Measurements from ENCODE around the gene GRIN3A. TPM values are rescaled to one million over a fixed set of nuclear protein-coding genes. Genes with fewer than 3 reads are reported as not detected.

The GRIN3A gene
- total RNA-seq, 2 donors from 2014 or later: not detected

- no peaks in the 10 kb centered on the region for H3K9me3 Mint-ChIP-seq
- DNase-seq: no peak
- no peaks in the 10 kb centered on the region for H3K36me3 Mint-ChIP-seq (ENCODE audit: low read depth)
- peaks cover 2% of the 10 kb centered on the region for H3K4me1 Mint-ChIP-seq
- 62 to 85% methylated on average over 2 to 4 of the region's 4 CpGs for WGBS, 2 experiments (ENCODE audit: insufficient coverage in 1 of 2, insufficient read length in 1 of 2)
- no peak for TF ChIP-seq CTCF (conservative IDR thresholded peaks at IDR 0.05)
- Histone ChIP-seq H3K9ac (ENCODE audit: extremely low read depth, low read length, poor library complexity, severe bottlenecking) (no peak overlapping the region), H3K27me3 (ENCODE audit: control insufficient read depth, insufficient read depth, low read length, poor library complexity, severe bottlenecking) (no peaks in the 10 kb centered on the region), H3K36me3 (ENCODE audit: control insufficient read depth, insufficient read depth, low read length) (no peaks in the 10 kb centered on the region), H3K4me1 (ENCODE audit: control insufficient read depth, insufficient read depth, low read length) (no peaks in the 10 kb centered on the region), H3K27ac (ENCODE audit: low read depth, low read length) (no peak overlapping the region), H3K4me3 (ENCODE audit: low read length) (no peak overlapping the region), H3K9me3 (ENCODE audit: control insufficient read depth, low read length) (no peaks in the 10 kb centered on the region)
- no peaks in the 10 kb centered on the region for H3K27me3 Mint-ChIP-seq (ENCODE audit: insufficient read depth)
- no peak overlapping the region for H3K27ac Mint-ChIP-seq
- no peak overlapping the region for H3K4me3 Mint-ChIP-seq
These were observed 103.6 kb downstream of the GRIN3A start for GRCh38 chr9:101634741-101635409.

- H3K36me3 Mint-ChIP-seq (ENCODE audit: low read depth): no peaks in the 10 kb centered on the region
- no peaks in the 10 kb centered on the region for H3K36me3 ChIP-seq (ENCODE audit: control insufficient read depth, insufficient read depth, low read length)
- no peak overlapping the region for H3K4me3 ChIP-seq (ENCODE audit: low read length)
- peaks cover 2% of the 10 kb centered on the region for H3K4me1 Mint-ChIP-seq
- no peaks in the 10 kb centered on the region for H3K4me1 ChIP-seq (ENCODE audit: control insufficient read depth, insufficient read depth, low read length)
- no peaks in the 10 kb centered on the region for H3K27me3 ChIP-seq (ENCODE audit: control insufficient read depth, insufficient read depth, low read length, poor library complexity, severe bottlenecking)
- no peak for DNase-seq
- 90% methylated on average over 1 of the region's 1 CpG; no CpG with 5 or more reads in 1 of the 2 experiments for WGBS, 2 experiments (ENCODE audit: insufficient coverage in 1 of 2, insufficient read length in 1 of 2)
- H3K9me3 Mint-ChIP-seq: no peaks in the 10 kb centered on the region
- H3K9me3 ChIP-seq (ENCODE audit: control insufficient read depth, low read length): no peaks in the 10 kb centered on the region
- TF ChIP-seq CTCF (conservative IDR thresholded peaks at IDR 0.05): no peak
- no peak overlapping the region for H3K9ac ChIP-seq (ENCODE audit: extremely low read depth, low read length, poor library complexity, severe bottlenecking)
- H3K27me3 Mint-ChIP-seq (ENCODE audit: insufficient read depth): no peaks in the 10 kb centered on the region
- H3K27ac ChIP-seq (ENCODE audit: low read depth, low read length): no peak overlapping the region
- H3K4me3 Mint-ChIP-seq: no peak overlapping the region
- no peak overlapping the region for H3K27ac Mint-ChIP-seq
These were observed 105.8 kb downstream of the GRIN3A start for GRCh38 chr9:101632611-101633010.

GRCh38 chr9:101631892-101632291 is 106.6 kb downstream of the GRIN3A start:
- Histone ChIP-seq H3K9me3 (ENCODE audit: control insufficient read depth, low read length) (no peaks in the 10 kb centered on the region), H3K9ac (ENCODE audit: extremely low read depth, low read length, poor library complexity, severe bottlenecking) (no peak overlapping the region), H3K4me1 (ENCODE audit: control insufficient read depth, insufficient read depth, low read length) (no peaks in the 10 kb centered on the region), H3K36me3 (ENCODE audit: control insufficient read depth, insufficient read depth, low read length) (no peaks in the 10 kb centered on the region), H3K4me3 (ENCODE audit: low read length) (no peak overlapping the region), H3K27ac (ENCODE audit: low read depth, low read length) (no peak overlapping the region), H3K27me3 (ENCODE audit: control insufficient read depth, insufficient read depth, low read length, poor library complexity, severe bottlenecking) (no peaks in the 10 kb centered on the region)
- H3K4me1 Mint-ChIP-seq: peaks cover 2% of the 10 kb centered on the region
- no peaks in the 10 kb centered on the region for H3K27me3 Mint-ChIP-seq (ENCODE audit: insufficient read depth)
- no peak overlapping the region for H3K27ac Mint-ChIP-seq
- no peaks in the 10 kb centered on the region for H3K9me3 Mint-ChIP-seq
- no peak for DNase-seq
- no peak for TF ChIP-seq CTCF (conservative IDR thresholded peaks at IDR 0.05)
- H3K36me3 Mint-ChIP-seq (ENCODE audit: low read depth): no peaks in the 10 kb centered on the region
- H3K4me3 Mint-ChIP-seq: no peak overlapping the region
- 38 to 53% methylated on average over 2 of the region's 2 CpGs for WGBS, 2 experiments (ENCODE audit: insufficient coverage in 1 of 2, insufficient read length in 1 of 2)
